ENCODE results near the gene DNMBP. TPM values are rescaled to one million over a fixed set of nuclear protein-coding genes. Genes with fewer than 3 reads are reported as not detected.
A peak's percentile ranks its signal among the peaks of the same experiment; 100 is the strongest.

Gene DNMBP
- 43.8 and 47.5 TPM in 2 replicates for total RNA-seq
- long read RNA-seq, full-length matches to known transcripts = 3 of 49 reads
- long read RNA-seq, partial matches to known transcripts = 37 of 49 reads
- long read RNA-seq, other reads (novel, unspliced or antisense) = 9 of 49 reads

GRCh38 chr10:100009793-100010676 is at the start of gene DNMBP:
Gene DNMBP (minus strand): TSS chr10:100009947. CDS start chr10:99972124, 37,823 bp downstream.
- Mint-ChIP-seq H3K27me3 (peaks cover 7% of the 10 kb centered on the region), H3K9me3 (ENCODE audit: low read depth) (no peaks in the 10 kb centered on the region), H3K27ac (peak within 1 kb of the TSS; percentile 87), H3K4me1 (ENCODE audit: low read depth) (peaks cover 34% of the 10 kb centered on the region), H3K36me3 (ENCODE audit: insufficient read depth) (no peaks in the 10 kb centered on the region), H3K4me3 (ENCODE audit: low read depth) (peak within 1 kb of the TSS; percentile 84)
- peak; percentile 79 for DNase-seq (ENCODE audit: low spot score, unreplicated experiment)
- TF ChIP-seq CTCF (IDR thresholded peaks at IDR 0.05; ENCODE audit: unreplicated experiment) = peak; percentile 66

GRCh38 chr10:100057948-100058347 is 48.2 kb upstream of the DNMBP start:
- Mint-ChIP-seq H3K4me3 (ENCODE audit: low read depth) (no peak overlapping the region), H3K9me3 (ENCODE audit: low read depth) (peaks cover 3% of the 10 kb centered on the region), H3K36me3 (ENCODE audit: insufficient read depth) (peaks cover 12% of the 10 kb centered on the region), H3K27me3 (no peaks in the 10 kb centered on the region), H3K4me1 (ENCODE audit: low read depth) (no peaks in the 10 kb centered on the region), H3K27ac (no peak overlapping the region)
- DNase-seq (ENCODE audit: low spot score, unreplicated experiment) = no peak
- no peak for TF ChIP-seq CTCF (IDR thresholded peaks at IDR 0.05; ENCODE audit: unreplicated experiment)

GRCh38 chr10:100053686-100054460 is 44.1 kb upstream of the DNMBP start:
- no peak overlapping the region for H3K27ac Mint-ChIP-seq
- no peaks in the 10 kb centered on the region for H3K27me3 Mint-ChIP-seq
- H3K4me3 Mint-ChIP-seq (ENCODE audit: low read depth) = no peak overlapping the region
- TF ChIP-seq CTCF (IDR thresholded peaks at IDR 0.05; ENCODE audit: unreplicated experiment) = no peak
- H3K36me3 Mint-ChIP-seq (ENCODE audit: insufficient read depth) = peaks cover 12% of the 10 kb centered on the region
- no peak for DNase-seq (ENCODE audit: low spot score, unreplicated experiment)
- no peaks in the 10 kb centered on the region for H3K4me1 Mint-ChIP-seq (ENCODE audit: low read depth)
- peaks cover 3% of the 10 kb centered on the region for H3K9me3 Mint-ChIP-seq (ENCODE audit: low read depth)

GRCh38 chr10:100046021-100046486 is 36.3 kb upstream of the DNMBP start:
- H3K27ac Mint-ChIP-seq = peak overlapping the region; percentile 31
- DNase-seq (ENCODE audit: low spot score, unreplicated experiment) = peak; percentile 85
- H3K27me3 Mint-ChIP-seq = no peaks in the 10 kb centered on the region
- H3K4me3 Mint-ChIP-seq (ENCODE audit: low read depth) = no peak overlapping the region
- no peaks in the 10 kb centered on the region for H3K9me3 Mint-ChIP-seq (ENCODE audit: low read depth)
- TF ChIP-seq CTCF (IDR thresholded peaks at IDR 0.05; ENCODE audit: unreplicated experiment) = peak; percentile 94
- H3K36me3 Mint-ChIP-seq (ENCODE audit: insufficient read depth) = no peaks in the 10 kb centered on the region
- peaks cover 3% of the 10 kb centered on the region for H3K4me1 Mint-ChIP-seq (ENCODE audit: low read depth)

- H3K27ac Mint-ChIP-seq = peak overlapping the region; percentile 31
- H3K36me3 Mint-ChIP-seq (ENCODE audit: insufficient read depth) = no peaks in the 10 kb centered on the region
- no peak overlapping the region for H3K4me3 Mint-ChIP-seq (ENCODE audit: low read depth)
- no peak for DNase-seq (ENCODE audit: low spot score, unreplicated experiment)
- no peaks in the 10 kb centered on the region for H3K9me3 Mint-ChIP-seq (ENCODE audit: low read depth)
- no peak for TF ChIP-seq CTCF (IDR thresholded peaks at IDR 0.05; ENCODE audit: unreplicated experiment)
- H3K4me1 Mint-ChIP-seq (ENCODE audit: low read depth) = peaks cover 3% of the 10 kb centered on the region
- H3K27me3 Mint-ChIP-seq = no peaks in the 10 kb centered on the region
Measured at GRCh38 chr10:100045592-100045991, 35.8 kb upstream of the DNMBP start.

All from progenitor cell of endocrine pancreas (in vitro differentiated cells).